Activated T-cell treated with anti-CD3 and anti-CD28 coated beads for 4 hours (primary cell): Measurements from ENCODE around the gene IFNLR1.

ENCODE experiments used
- DNase-seq: peaks from one replicate; pipeline ENCODE4 v3.0.0-alpha.2; 2020

Gene IFNLR1

DNA sequence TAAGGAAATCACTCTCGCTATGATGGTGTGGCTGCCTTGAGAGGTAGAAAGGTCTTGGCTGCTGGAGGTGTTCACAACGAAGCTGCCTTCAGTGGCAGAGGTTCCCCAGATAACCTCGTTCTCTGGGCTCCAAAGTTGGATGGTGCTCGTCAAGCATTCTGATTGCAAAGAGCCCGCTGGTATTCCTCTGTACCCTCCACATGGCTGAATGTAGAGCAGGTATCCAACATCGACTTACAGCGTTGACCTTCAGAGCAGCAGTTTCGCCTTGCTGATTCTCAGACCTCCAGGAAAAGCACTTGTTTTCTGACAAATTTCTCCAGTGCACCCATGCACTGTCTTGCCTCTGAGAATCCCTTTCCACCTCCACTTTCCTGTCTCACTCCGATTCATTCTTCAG lies 39.9 kb downstream of the IFNLR1 start:
- DNase-seq: no peak

DNA sequence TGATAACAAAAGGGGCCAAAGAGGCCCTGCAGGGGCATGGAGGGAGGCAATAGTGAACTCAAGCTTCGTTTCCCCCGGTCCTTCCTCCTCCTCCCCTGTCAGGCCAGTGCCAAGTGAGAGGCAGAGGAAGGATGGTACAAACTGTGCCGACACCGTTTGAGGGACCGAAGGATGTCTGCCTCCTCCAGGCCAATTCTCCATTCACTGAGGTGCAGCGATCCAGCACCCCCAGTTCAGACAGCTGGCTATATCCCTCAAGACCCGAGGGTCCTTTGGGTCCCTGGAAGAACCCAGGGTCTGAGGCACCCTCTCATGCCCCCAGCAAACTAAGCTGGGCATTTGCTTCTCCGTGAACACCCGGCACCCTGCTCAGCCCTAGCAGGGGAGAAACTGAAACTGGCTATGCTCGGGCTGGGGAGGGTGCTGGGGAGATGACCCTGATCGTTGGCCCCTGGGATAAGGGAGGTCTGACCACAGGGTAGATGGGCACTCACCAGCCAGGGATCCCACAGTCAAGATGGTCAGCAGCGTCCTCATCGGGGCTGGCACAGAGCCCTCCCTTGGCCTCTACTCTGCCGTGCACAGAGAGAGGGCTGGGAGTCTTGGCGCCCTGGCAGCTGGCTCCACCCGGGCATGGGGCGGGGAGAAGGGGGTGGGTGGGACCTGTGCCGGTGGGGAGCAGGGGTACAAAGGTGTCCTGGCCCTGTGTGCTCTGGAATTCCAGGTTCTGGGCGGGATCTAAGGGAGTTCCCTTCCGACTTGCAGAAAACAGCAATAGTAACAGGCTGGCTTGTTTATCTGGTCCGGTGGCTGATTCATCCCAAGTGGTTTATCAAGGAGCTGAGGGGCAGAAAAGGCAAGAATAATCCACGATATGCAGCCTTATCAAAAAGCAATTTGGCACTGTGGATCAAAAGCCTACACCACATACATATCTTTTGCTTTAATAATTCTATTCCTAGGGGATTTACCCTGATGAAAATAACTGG lies 44.2 kb downstream of the IFNLR1 start, which contains the start of gene IL22RA1:
Gene IL22RA1, minus strand, starts transcription at position 595 of the 989 bp plus-strand sequence. Its CDS starts 58 bp downstream, at position 537.
- DNase-seq: no peak

DNA sequence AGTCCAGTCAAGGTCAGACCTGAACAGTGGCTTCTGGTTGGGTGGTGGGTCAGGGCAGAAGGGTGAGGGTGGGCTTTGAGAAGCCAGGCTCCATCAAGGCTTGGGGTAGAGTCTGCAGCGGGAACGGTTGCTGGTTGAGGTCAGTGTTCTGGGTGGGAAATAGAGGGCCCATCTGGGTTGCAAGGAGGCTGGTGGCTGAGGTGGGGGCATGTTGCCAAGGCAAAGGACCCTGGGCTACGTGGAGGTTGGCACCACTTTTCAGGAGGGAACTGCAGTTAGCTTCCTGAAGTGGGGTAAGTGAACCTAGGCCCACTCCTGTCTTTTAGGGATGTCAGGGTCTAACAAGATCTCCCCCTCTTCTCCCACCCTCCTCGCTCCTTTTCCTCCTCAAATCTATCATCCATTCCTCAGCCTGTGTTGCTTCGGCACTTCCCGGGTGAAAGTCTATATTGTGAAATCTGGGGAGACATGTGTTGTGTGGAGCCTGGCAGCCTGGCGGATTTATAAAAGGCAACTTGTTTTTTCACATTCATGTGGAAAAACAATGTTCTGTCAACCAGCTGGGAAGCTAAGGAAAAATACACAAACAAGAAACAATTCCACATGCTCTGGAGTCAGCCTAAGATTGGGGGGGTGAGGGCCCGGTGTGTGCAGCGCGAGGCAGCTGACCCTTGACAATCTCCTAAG lies 45.6 kb downstream of the IFNLR1 start:
- DNase-seq: no peak

DNA sequence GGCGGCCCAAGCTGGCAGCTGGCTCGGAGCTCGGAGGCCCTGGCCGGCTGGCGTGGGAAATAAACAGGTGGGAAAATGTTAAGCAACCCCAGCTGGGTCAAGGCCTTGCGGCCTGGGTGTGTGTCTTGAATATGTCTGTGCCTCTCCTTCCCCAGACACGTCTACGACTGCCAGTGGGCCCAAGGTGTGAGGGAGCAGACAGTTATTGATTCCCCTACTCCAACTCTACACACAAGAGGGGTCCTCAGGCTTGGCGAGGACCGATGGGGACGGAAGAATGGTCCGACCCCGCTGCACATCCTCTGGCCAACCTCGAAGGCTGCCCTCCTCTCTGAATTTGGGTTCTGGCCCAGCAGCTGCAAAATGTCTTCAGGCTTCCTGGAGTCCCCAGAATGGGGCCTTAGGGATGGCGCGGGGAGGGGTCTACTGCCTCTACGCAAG lies 46.3 kb downstream of the IFNLR1 start:
- no peak for DNase-seq

DNA sequence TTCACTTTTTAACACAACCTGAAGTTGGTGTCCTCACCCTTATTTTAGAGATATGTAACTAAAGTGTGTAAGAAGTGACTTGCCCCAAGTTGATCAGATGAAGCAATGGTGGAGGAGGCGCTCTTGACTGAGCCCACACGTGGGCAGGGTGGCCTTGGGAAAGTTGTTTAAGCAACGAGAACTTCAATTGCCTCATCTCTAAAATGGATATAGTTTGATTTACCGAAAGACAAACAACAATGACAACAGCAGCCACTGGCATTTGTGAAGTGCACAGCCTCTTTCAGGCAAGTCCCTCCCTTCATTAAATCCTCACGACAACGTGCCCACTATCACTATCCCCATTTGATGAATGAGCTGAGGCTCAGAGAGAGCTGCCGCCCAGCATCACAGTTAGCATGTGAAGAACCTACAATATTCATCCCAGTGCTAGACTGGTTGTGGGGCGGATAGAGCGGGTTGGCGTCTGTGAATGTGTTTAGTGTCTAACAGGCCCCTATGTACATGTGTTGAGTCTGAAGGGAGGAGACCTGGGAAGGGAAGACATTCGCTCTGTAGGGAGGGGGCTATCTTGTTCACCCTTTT lies 47.2 kb downstream of the IFNLR1 start:
- no peak for DNase-seq

- no peak for DNase-seq
Measured at GRCh38 chr1:24139222-24139489, 47.9 kb downstream of the IFNLR1 start.

GRCh38 chr1:24138476-24139221 lies 48.4 kb downstream of the IFNLR1 start:
- DNase-seq: no peak

GRCh38 chr1:24136956-24137539 lies 50.0 kb downstream of the IFNLR1 start:
- DNase-seq: no peak

DNA sequence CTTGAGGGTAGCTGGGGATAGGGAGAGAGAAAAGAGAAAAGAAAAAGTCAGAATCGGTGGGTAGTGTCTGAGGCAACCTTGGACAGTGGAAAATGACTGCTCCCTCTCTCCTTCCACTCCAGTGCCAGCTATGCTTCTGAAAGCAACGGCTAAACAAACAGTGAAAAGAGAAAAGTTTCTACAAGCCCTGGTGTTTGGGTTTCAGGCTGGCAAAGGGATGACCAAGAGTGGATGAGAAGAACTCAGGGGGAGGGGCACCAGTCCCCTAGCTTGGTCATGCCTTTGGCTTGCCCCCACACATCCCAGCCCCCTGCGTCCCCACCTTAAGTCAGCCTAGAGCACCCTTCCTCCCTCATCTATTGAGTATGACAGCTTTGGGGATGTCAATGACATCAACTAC lies 52.7 kb downstream of the IFNLR1 start:
- DNase-seq: no peak

- DNase-seq: no peak
Measured at GRCh38 chr1:24133819-24134218, 53.3 kb downstream of the IFNLR1 start.

DNA sequence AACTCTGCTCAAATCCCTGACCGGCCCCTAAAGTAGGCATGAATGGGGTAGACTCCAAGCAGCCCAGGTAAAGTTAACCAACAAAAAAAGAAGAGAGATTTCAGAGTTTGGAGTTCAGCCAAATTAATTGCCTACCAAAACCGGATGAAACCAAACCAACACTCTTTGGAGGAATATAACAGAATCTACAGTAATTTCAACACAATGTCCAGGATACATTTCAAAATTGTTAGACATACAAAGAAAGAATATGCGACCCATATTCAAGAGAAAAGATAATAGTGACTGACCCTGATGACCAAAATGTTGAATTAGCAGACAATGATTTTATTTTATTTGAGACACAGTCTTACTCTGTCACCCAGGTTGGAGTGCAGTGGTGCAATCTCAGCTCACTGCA lies 56.7 kb downstream of the IFNLR1 start:
- no peak for DNase-seq

- DNase-seq: no peak
Measured at GRCh38 chr1:24127801-24128363, 59.2 kb downstream of the IFNLR1 start.

DNA sequence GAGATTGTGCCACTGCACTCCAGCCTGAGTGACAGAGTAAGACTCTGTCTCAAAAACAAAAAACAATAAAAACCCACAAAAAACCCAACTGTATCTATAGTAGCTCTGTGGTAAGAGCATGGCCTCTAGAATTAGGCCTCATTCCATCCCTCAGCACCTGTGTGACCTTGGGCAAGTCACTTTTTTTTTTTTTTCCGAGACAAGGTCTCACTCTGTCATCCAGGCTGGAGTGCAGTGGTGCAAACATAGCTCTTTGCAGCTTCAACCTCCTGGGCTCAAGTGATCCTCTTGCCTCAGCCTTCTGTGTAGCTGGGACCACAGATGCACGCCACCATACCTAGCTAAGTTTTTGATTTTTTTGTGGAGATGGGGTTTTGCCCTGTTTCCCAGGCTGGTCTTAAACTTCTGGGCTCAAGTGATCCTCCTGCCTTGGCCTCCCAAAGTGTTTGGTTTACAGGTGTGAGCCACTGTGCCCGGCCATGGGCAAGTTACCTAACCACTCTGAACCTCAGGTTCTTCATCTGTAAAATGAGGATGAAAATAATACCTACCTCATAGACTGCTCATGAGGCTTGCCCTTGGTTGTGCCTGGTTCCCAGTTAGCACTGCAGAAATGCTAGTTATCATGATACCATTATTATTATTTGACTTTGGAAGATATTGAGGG lies 59.8 kb downstream of the IFNLR1 start:
- DNase-seq: no peak

- DNase-seq: no peak
Measured at GRCh38 chr1:24126672-24127023, 60.4 kb downstream of the IFNLR1 start.

DNA sequence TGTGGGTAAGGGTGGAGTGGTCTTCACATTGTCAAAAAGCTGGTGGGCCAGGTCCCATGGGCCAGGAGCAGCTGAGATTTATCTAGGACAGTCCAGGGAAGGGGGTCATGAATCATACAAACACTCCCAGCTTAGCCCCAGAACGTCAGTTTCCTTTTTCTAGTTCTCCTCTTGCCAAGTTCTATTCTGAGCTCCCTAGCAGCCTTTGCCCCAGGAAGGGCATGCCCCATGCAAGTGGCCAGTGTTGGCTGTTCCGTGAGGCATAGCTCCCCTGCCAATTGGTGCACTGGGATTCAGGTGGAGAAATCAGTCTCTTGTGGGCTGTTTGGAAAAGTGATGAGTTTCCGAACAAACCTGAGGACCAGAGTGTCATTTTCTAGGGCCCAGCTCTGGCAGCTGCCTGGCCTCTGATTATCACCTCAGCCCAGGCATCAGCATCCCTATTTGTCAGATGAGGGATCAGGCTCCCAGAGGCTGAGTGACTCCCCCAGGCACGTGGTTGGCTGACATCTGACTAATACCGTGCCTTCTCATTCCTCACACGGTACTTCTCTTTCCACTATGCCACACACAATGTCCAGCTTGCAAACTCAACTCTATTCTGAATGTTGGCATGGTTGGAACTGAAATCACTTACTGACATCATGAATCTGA lies 60.9 kb downstream of the IFNLR1 start:
- DNase-seq: no peak

DNA sequence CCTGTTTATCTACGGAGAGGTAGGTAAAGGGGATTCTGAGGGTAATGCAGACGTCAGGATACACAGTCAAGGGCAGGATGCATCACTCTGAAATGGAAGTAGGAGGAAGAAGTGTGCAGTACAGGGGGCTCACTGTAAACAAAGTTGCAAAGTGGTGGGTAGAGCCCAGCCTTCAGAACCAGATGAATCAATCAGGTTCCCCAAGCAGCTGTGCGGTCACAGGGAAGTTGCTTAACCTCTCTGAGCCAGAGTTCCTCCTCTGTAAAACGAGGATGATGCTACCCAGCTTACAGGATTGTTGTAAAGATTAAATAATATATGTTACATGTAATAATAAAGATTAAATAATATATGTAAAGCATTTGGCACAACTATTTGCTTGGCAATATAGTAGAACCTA lies 61.6 kb downstream of the IFNLR1 start:
- no peak for DNase-seq

- DNase-seq: no peak
Measured at GRCh38 chr1:24124980-24125379, 62.1 kb downstream of the IFNLR1 start.

DNA sequence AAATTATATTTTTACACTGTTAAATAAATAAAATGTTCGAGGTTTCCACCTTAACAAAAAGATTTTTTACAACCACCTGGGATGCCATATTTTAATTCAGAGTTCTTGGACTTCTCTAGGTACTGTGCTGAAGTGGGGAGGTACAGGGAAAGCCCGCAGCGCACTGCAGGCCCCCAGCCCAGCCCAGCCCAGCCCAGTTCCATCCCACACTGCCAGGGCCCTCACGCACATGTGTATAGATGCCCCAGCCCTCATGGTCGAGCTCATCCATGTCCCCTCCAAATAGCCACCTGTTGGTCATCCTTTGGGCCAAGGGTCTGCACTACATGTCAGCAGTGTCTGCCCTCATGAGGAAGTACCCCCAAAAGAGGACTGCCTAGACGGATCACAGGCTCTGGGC lies 63.5 kb downstream of the IFNLR1 start:
- no peak for DNase-seq

- DNase-seq: no peak
Measured at GRCh38 chr1:24122776-24123175, 64.3 kb downstream of the IFNLR1 start.

DNA sequence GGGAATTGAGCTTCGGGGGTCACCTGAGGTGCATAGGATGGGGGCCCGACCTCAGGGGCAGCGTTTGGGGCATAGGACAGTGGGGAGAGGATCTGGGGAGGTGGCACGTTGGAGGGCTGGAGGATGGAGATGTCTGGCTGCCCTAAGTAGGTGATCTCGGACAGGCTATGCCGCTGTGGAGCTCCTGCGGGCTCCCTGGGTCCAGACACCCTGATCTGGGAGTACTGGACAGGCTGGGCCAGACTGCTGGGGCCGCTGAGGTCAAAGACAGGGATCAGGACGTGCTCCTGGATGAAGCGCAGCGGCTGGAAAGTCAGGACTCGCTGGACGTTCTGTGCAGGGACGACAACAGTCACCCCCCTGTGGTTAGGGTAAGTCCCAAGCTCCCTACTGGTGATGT lies 65.7 kb downstream of the IFNLR1 start:
- no peak for DNase-seq

DNA sequence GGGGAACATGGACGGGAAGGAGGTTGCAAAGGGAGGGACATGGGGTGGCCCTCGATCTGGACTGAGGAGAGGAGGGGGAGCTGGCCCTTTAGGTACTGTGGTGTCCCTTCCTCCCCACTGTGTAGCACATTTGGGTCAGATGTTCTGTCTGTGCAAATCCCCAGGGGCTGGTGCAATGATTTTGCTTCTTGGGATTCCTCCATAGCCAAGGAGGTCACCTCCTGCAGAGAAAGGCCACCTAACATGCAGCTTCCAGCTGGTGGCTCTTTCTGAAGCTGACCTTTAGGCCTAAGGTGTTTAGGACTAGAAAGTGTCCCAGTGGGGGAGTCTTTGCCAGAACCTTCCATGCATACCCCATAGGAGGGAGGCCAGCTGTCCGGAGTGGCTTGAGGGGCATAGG lies 66.1 kb downstream of the IFNLR1 start:
- DNase-seq: no peak
